GM12891 (cell line): ENCODE data around the gene SLC16A14.

Experiments used
- DNase-seq: peaks from one replicate; pipeline ENCODE4 v3.0.0; 2011; ENCODE audit warnings: low spot score; ENCODE audit not compliant: insufficient read length
- FAIRE-seq: peaks from 2 replicates; lab custom pipeline; 2011; peaks lifted over from hg19 to GRCh38; lab: Jason Lieb, UNC
- PAX5 ChIP-seq: IDR thresholded peaks from 2 replicates; pipeline ENCODE4 v1.6.1; 2011; ENCODE audit warnings: low read length, moderate library complexity, mild to moderate bottlenecking; ENCODE audit not compliant: insufficient read depth, severe bottlenecking
- POLR2A ChIP-seq: IDR thresholded peaks from 2 replicates; pipeline ENCODE4 v1.6.1; 2011; ENCODE audit warnings: low read depth, low read length, control low read depth
- POLR2AphosphoS5 ChIP-seq: IDR thresholded peaks from 2 replicates; pipeline ENCODE4 v1.6.1; 2011; ENCODE audit warnings: low read depth, low read length, control low read depth
- POU2F2 ChIP-seq: IDR thresholded peaks from 2 replicates; pipeline ENCODE4 v1.6.1; 2011; ENCODE audit warnings: low read depth, mild to moderate bottlenecking, control low read depth, low read length, moderate library complexity
- SPI1 ChIP-seq: IDR thresholded peaks from 2 replicates; pipeline ENCODE4 v1.6.1; 2011; ENCODE audit warnings: low read depth, low read length, control low read depth
- TAF1 ChIP-seq: IDR thresholded peaks from 2 replicates; pipeline ENCODE4 v1.6.1; 2011; ENCODE audit warnings: low read depth, low read length, control low read depth

Gene SLC16A14

DNA sequence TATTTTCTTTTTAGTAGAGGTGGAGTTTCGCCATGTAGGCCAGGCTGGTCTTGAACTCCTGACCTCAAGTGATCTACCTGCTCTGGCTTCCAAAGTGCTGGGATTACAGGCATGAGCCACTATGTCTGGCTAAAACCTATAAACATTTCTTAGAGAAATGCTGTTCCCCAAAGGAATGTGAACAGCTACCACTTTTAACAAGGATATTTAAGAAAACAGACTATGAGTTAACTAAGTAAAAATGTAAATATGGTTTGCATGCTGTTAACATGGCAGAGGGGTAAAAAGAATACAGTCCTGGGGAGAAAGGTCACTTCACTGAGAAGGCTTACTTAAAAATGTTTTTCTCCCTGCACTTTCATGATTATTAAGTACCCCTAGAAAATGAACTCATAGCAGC is 57.1 kb downstream of the SLC16A14 start:
- TF ChIP-seq TAF1 (no peak), PAX5 (no peak), POLR2AphosphoS5 (no peak), POU2F2 (no peak), SPI1 (no peak), POLR2A (no peak)
- DNase-seq (no peak), FAIRE-seq (no peak)

DNA sequence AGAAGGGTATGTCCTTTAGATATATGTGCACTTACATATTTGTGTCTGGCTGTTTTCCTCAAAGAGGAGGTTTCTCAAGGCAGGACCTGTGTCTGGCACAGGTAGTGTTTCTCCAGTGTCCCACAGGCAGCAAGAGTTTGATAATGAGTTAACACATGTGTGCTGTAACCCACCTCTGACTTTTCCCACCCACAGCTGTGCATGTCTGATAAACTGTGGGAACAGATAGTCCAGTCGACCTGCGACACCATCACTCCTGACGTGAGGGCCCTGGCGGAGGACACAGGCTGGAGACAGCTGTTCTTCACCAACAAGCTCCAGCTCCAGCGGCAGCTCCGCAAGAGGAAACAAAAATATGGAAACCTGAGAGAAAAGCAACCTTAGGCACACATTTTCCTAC is 58.2 kb downstream of the SLC16A14 start:
- DNase-seq: no peak
- no peak for TF ChIP-seq POLR2A
- TF ChIP-seq TAF1: no peak
- no peak for TF ChIP-seq POLR2AphosphoS5
- no peak for TF ChIP-seq POU2F2
- TF ChIP-seq PAX5: no peak
- TF ChIP-seq SPI1: no peak
- FAIRE-seq: peak; percentile 62

DNA sequence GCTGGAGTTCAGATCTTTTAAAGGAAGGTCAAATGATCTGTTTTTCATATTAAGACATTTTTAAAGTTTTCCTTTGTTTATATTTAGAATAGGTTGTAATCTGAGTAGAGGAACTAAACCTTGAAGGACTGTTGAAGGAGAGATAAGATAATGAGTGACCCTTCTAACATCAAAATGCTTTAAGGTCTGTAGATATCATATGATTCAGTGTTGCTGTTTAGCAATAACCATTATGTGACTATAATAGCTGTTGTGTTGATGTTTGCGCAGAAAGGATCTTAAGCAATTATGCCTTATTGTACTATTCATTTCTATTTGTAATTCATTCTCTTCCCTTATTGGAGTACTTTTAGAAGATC is 60.0 kb downstream of the SLC16A14 start:
- FAIRE-seq (peak; percentile 74), DNase-seq (no peak)
- TF ChIP-seq POLR2AphosphoS5 (no peak), PAX5 (no peak), SPI1 (no peak), POLR2A (no peak), TAF1 (no peak), POU2F2 (no peak)

DNA sequence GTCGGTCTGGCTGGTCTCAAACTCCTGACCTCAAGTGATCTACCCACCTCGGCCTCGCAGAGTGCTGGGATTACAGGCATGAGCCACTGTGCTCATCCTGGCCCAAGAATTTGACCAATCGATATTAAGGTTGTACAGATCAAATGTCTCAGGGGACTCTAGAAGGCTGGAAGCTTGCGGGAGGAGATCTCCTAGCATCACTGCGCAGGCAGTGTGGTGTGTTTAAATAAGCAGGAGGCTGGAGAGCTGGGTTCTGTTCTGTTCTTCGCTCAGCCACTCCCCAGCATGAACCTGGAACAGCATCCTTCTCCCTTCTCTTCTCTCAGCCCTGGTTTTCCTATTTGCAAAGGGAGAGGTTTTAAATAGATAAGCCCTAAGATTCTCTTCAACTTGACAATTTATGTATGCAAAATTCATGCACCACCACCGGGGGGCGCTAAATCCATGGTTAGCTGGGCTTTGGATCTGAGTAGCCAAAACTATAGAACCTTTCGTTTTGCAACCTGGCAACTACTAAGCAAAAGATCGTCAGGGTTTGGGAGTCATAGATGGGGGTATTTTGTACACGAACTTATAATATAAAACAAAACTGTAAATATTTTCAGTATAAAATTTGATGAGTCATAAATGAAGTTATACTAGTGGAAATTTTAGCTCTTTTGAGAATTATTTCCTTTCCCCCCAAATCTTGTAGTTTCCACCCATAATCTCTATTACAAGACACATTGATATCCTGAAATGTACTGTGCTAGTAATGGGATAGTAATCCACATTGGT is 60.6 kb downstream of the SLC16A14 start:
- TF ChIP-seq POU2F2: peak; percentile 88; the same call in 1 of the 2 replicates
- TF ChIP-seq PAX5: no peak
- TF ChIP-seq TAF1: no peak
- peak; percentile 34 for DNase-seq
- peak; percentile 54 for FAIRE-seq

DNA sequence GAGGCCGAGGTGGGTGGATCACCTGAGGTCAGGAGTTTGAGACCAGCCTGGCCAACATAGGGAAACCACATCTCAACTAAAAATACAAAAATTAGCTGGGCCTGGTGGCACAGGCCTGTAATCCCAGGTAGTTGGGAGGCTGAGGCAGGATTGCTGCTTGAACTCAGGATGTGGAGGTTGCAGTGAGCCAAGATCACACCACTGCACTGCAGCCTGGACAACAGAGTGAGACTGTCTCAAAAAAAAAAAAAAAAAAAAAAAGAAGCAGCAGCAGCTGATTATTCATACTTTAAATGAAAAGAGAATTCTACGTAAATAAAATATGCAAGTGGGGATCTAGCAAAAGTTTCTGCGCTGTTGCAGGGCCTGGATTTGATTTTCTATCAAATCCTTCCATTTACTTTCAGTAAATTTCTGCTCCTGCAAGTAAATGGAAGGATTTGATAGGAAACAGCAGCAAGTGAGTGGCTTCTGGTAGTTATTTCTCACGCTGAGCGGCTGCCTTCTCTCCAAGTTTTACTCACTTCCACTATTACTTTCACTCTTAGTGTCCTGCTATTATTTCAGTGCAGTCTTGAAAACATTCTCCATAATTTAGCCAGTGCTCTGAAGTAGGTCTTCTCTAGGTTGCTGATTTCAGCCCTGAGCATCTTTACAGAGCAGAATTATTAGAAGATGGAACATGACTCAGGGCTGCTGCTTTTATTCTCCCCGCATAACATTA is 68.4 kb downstream of the SLC16A14 start:
- peak; percentile 39 for DNase-seq
- FAIRE-seq: peak; percentile 96
- TF ChIP-seq SPI1 (peak; percentile 77), POU2F2 (no peak), POLR2AphosphoS5 (no peak), PAX5 (no peak), POLR2A (no peak), TAF1 (no peak)

DNA sequence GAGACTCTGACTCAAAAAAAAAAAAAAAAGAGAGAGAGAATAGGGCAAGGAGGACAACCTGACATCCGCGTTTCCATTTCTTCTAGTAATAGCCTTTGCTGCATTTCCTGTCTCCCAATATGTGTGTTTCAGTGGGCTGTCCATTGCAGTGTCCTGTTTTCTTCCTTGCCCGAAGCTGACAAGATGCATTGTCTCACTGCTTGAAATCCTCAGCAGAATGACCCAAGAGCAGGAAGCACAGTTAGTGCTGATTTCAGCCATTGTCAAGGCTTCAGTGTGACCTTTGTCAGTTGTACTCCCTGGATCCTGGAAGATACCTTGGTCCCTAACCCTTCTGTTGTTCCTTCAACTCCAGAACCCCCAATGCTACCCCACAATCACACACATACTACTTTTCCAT is 71.2 kb downstream of the SLC16A14 start:
- DNase-seq (no peak), FAIRE-seq (peak; percentile 68)
- no peak for TF ChIP-seq POU2F2
- no peak for TF ChIP-seq PAX5
- TF ChIP-seq TAF1: no peak
- TF ChIP-seq SPI1: no peak
- TF ChIP-seq POLR2AphosphoS5: no peak
- TF ChIP-seq POLR2A: no peak

DNA sequence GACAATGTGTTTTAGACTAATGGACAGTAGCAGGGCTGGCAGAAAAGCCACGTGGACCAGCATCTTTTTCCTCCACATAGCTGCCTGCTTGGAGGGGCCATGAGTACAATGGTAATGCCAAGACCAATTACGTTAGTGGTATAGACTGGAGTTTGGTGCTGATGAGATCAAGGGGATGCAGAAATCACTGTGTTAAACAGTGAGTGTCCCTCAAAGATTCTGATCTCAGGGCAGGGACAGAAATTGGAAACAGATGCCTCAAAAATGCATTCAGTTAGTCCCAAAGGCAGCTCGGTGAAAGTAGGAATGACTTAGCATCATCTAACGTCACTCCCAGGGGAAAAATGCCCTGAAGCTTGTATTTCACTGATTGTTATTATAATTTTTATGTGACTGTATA is 72.4 kb downstream of the SLC16A14 start:
- DNase-seq (no peak), FAIRE-seq (no peak)

DNA sequence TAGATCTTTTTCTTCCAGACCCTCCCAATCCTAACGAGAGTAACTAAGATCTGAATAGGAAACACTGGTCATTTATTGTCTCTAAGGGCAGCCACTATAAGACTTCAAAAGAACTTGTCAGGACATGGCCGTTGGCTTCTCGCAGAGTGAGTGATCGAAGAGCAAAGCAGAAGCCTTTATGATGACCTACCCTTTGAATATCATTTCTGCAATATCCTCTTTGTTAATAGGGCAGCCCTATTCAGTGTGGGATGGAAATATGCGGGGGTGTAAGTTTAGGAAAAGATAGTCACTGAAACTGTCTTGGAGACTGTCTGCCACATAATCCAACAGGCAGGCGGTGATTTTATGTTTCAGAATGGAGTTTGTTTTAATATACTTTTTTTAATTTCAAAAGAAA is 75.5 kb downstream of the SLC16A14 start:
- DNase-seq: no peak
- FAIRE-seq: no peak
- TF ChIP-seq POLR2AphosphoS5 (no peak), POLR2A (no peak), TAF1 (no peak), PAX5 (no peak), SPI1 (no peak), POU2F2 (no peak)

More for the DNA sequence above, 72.4 kb downstream of the SLC16A14 start:
- TF ChIP-seq PAX5: no peak
- TF ChIP-seq TAF1: no peak
- no peak for TF ChIP-seq POU2F2
- TF ChIP-seq POLR2A: no peak
- no peak for TF ChIP-seq SPI1
